NCI-H774 (cell line): Measurements from ENCODE around the gene PALD1.

ENCODE experiments used
- DNase-seq: peaks from one replicate; lab custom pipeline; 2025; lab: John Stamatoyannopoulos, UW

The PALD1 gene

GRCh38 chr10:70478191-70479164, at the start of gene PALD1:
Gene PALD1, plus strand, starts transcription at chr10:70478767. Its CDS starts 47,185 bp downstream, at chr10:70525952.
- DNase-seq, result no peak

GRCh38 chr10:70430493-70431445, 47.8 kb upstream of the PALD1 start:
- DNase-seq, result no peak

DNA sequence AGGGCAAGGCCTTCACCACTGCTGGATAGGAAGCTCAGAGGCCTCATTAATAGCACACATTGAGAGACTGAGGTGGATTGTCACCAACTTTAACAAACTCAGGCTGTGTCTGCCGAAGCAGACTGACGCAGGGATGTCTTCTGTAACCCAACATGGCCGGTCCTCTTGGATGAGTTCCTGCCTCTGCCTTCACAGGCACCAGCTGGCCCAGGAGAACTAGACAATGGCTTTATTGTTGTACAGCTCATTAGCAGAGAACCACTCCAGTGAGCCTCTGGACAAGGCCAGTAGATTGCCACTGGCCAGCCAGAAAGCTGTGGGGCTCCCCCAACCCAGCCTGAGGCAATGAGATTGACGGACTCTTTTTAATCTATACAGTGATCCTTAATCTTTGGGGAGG, 46.5 kb upstream of the PALD1 start:
- no peak for DNase-seq

DNA sequence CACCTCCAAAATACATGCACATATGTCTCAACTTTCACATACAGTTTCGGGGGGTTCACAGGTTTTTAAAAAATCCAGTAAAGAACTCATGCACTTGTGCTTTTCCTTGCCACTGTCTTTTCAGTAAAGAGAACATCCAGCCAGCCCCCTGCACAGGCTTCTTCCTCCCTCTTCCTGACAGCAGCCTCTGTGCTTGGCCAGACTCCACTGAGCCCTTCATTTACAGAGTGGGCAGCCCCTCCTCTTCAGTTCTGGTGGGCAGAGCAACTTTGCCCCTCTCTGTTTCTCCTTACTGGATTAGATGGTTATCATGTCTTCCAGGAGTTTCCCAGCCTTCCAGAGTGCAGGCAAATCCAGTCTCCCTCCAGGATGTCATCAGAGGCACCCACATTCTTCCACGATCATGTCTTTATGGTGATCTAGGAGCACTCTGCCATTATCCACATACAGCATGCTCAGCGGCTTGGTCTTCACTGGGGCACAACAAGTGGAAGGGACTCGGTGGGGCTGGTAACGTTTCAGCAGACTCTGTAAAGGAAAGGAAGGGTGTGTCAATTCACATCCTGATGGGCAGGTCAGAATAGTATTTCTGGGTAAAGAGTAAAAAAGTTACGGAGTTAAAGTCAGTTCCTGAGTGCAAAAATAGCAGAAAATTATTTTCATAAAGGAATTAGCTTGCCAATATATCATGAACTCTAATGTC, 45.9 kb upstream of the PALD1 start:
- DNase-seq, result no peak

DNA sequence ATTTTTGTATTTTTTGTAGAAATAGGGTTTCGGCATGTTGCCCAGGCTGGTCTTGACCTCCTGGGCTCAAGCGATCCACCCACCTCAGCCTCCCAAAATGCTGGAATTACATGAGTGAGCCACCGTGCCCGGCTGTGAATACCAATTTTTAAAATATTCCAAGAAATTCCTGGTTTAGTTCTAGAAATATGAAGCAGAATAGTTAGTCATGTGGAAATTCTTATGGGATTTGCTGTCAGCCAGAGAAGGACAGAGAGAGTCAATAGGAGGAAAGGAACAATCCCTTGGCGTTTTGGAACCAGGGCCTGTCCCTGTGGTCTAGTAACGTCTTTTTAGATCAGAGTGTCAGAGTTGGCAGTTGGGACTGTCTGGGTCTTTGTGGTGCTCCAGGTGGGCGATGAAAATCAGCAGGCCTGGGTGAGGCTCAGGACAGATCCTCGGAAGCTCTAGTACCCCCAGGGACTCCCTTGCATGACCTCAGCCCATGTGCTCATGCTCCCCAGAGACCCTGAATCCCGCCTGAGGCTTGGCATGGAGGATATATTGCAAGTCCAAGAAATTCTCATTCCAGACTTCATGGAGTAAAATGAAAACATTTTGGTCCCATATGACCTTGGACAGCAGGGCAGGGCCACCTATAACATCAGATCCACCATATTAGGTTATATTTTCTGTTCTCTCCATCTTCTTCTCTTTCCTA, 44.8 kb upstream of the PALD1 start:
- DNase-seq, result no peak

DNA sequence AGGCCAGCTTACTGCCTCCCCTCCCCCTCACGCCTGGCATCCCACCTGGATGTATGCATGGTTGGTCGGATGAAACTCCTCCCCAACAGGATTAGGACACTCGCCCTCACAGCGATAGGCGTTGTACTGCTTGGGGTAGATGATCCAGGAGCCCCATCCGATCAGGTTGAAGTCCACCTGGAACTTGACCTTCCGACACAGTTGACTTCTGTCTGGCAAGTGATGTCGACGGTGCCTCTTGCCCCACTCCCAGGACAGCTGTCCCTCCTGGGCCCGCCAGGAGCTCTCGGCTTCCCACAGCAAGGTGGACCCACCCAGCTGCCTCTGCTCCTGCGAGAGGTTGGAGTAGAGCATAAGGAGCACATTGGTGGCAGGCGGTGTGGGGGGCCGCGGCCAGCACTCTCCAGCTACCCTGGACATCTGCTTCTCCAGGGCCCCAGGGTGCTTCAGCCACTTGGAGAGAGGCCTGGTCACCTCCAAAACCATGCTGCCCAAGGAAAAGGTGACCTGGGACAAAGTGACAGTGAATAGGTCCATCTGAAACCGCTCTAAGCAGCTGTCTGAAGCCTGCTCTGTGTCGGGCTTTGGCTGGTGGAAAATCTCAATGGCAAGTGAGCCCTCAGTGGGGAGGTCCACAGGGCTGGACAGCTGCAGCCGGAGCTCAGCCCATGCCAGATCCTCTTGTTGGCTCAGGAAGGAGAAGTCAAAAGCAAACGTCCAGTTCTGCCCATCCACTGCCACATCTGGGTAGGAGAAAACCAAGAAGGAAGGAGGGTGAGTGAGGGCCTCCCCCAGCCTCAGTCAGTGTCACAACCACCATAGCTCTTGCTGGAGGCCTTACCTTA, 43.1 kb upstream of the PALD1 start:
- DNase-seq, result no peak

DNA sequence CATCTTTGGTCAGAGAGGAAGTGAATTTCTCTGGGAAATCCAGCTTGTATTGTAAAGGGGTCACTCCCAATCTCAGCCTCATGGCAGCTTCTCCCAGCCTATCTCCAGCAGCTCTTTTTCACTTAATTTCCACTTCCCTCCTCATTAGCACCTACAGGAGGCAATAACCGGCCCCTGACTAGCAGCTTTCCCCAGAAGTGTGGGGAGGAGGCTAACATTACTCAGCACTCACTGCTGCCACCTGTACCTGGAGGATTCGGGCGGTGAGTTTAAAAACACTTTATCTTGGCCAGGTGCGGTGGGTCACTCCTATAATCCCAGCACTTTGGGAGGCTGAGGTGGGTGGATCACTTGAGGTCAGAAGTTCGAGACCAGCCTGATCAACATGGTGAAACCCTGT, 40.8 kb upstream of the PALD1 start:
- no peak for DNase-seq

DNA sequence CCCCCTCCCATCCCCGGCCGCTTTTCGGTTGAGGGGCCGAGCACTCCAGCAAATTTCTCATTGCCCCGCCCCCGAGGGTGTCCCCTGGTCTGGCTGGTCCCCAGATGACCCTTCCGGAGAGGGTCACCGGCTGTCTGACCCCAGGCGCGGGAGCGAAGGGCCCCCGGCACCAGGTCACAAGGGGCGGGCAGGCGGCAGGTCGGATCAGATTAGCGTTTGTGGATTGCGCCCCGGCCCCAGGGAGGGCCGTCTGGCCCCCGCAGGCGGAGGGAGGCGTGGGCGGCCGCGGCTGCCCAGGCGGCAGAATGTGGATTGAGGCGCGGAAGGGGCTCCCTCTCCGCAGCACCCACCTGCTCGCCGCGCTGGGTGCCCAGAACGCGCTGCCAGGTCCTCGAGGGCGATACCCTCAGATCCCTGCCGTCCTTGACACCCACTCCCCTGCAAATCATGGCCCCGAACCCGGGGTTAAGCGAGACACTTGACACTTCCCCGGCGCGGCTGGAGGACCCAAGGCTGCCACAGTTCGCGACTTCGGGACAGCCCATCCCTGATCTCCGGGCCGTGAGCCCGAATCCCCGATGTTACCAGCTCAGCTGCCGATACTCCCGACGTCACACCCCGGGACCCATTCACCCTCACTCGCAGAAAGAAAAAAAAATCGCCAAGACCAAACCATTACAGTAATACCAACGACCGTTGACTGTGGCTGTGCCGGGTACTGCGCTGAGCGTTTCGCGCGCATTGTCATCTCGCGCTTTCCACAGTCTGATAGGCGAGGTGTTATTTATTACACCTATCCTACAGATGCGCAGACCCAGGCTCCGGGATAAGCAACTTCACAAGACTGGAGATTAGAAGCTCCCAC, 38.0 kb upstream of the PALD1 start:
- no peak for DNase-seq

- no peak for DNase-seq
Measured at GRCh38 chr10:70441161-70441894, 37.2 kb upstream of the PALD1 start, which contains the start of gene NODAL. Gene NODAL, minus strand, starts transcription at chr10:70441681. Its CDS starts 14 bp downstream, at chr10:70441667.

DNA sequence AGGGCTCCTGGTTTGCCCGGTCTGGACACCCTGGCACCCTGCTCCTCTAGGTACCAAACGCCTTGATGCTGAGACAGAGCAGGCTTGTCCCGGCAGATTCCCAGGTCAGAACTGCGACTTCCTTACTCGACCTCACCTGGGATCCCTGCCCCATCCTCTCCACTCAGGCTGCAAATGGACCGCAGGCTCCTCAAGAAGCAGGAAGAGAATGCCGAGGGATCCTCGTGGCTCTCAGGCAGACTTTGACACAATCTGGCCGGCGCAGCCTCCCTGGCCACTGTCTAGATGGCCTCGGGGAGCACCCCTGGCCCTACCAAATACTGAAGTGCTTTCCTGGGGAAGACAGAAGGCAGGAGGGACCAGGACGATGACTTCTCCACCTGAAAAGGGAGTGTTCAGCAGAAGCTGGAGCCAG, 36.7 kb upstream of the PALD1 start:
- no peak for DNase-seq

GRCh38 chr10:70442332-70442988, 36.1 kb upstream of the PALD1 start:
- no peak for DNase-seq

- no peak for DNase-seq
Measured at GRCh38 chr10:70444744-70445143, 33.8 kb upstream of the PALD1 start.

GRCh38 chr10:70445718-70446657, 32.6 kb upstream of the PALD1 start:
- DNase-seq, result no peak

DNA sequence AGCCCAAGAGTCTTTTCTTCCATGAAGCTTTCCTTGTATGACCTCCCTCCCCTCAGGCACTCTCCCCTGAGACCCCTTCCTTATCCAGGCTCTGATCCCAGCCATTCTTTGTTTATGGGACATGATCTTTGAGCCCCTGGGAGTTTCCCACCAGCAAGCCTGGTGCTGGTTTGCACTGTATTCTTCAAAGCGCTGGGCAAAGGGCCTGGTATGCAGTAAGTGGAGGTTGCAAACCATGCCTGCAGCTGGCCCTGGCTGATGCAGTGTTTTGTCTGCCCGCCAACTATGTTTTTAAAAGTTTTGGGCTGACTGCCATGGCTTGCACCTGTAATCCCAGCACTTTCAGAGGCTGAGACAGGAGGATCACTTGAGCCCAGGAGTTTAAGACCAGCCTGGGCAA, 30.3 kb upstream of the PALD1 start:
- no peak for DNase-seq

GRCh38 chr10:70455213-70455630, 23.3 kb upstream of the PALD1 start:
- DNase-seq, result no peak

DNA sequence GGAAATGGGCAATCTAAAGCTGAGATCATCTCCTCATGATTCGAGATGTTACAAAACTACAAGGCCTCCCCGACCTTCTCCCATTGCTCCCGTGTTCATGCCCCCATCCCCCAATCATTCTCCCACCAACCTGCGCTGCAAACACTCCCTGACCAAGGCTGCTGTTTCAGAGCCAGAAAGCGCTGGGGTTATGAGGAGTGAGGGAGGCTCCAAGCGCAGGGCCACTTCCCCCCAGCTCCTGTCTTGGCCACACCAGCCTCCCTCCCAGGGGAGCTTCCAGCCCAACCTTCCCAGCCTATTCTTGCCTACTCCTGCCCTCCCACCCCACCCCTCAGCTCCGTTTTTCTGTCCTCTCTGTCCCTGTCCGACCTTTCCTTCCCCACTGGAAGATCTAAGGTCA, 22.4 kb upstream of the PALD1 start:
- DNase-seq, result no peak

- no peak for DNase-seq
Measured at GRCh38 chr10:70457759-70458305, 20.7 kb upstream of the PALD1 start.
